GM23338 (cell line): ENCODE results near the gene NID2. TPM values are rescaled to one million over a fixed set of nuclear protein-coding genes. Genes with fewer than 3 reads are reported as not detected.

ENCODE experiments used
- ATAC-seq: fragments of 200-7000 bp; cut with Tn5 transposase; 3 replicates; pipeline ENCODE4 v1.9.1; 2020
- DNase-seq: peaks from one replicate; pipeline ENCODE4 v3.0.0-alpha.2; 2015; ENCODE audit warnings: low spot score
- H2AFZ ChIP-seq: fragments of 200-600 bp; sonication (generic); 2 replicates; pipeline ENCODE4 v1.8.0; 2016; ENCODE audit warnings: antibody characterized with exemption, mild to moderate bottlenecking, moderate library complexity
- H3F3A ChIP-seq: fragments of 200-600 bp; sonication (generic); replicated peaks from 2 replicates; pipeline ENCODE4 v1.8.0; 2017; ENCODE audit warnings: antibody characterized with exemption, mixed run types, low read depth
- H3K27ac ChIP-seq: fragments of 200-600 bp; sonication (generic); 2 replicates; pipeline ENCODE4 v1.6.1; 2016; ENCODE audit warnings: low read depth
- H3K27me3 ChIP-seq: fragments of 200-600 bp; sonication (generic); 2 replicates; pipeline ENCODE4 v1.8.0; 2016; ENCODE audit warnings: mild to moderate bottlenecking, mixed run types, moderate library complexity; ENCODE audit not compliant: insufficient read depth
- H3K36me3 ChIP-seq: fragments of 200-600 bp; sonication (generic); 2 replicates; pipeline ENCODE4 v1.8.0; 2016; ENCODE audit warnings: mild to moderate bottlenecking; ENCODE audit not compliant: insufficient read depth
- H3K4me1 ChIP-seq: fragments of 200-600 bp; sonication (generic); 2 replicates; pipeline ENCODE4 v1.8.0; 2016; ENCODE audit warnings: mild to moderate bottlenecking, moderate library complexity; ENCODE audit not compliant: insufficient read depth
- H3K4me2 ChIP-seq: fragments of 200-600 bp; sonication (generic); 2 replicates; pipeline ENCODE4 v1.7.1; 2017; ENCODE audit warnings: mixed run types
- H3K4me3 ChIP-seq: fragments of 200-600 bp; sonication (generic); 2 replicates; pipeline ENCODE4 v1.6.1; 2016; ENCODE audit warnings: mixed run types
- H3K79me2 ChIP-seq: fragments of 200-600 bp; sonication (generic); replicated peaks from 2 replicates; pipeline ENCODE4 v1.8.0; 2017; ENCODE audit warnings: mild to moderate bottlenecking; ENCODE audit not compliant: insufficient read depth
- H3K9me2 ChIP-seq: fragments of 200-600 bp; sonication (generic); 2 replicates; pipeline ENCODE4 v1.8.0; 2017; ENCODE audit not compliant: insufficient read depth
- H4K20me1 ChIP-seq: fragments of 200-600 bp; sonication (generic); replicated peaks from 2 replicates; pipeline ENCODE4 v1.8.0; 2017; ENCODE audit warnings: mild to moderate bottlenecking; ENCODE audit not compliant: insufficient read depth
- H3K27ac Mint-ChIP-seq: 2 replicates; pipeline ENCODE4 v1.8.0; 2020; ENCODE audit warnings: inconsistent platforms, mild to moderate bottlenecking, moderate library complexity, mixed read lengths
- H3K27me3 Mint-ChIP-seq: 3 replicates; pipeline ENCODE4 v1.8.0; 2022; ENCODE audit warnings: low read depth, mild to moderate bottlenecking, moderate library complexity, mixed read lengths, inconsistent platforms; ENCODE audit not compliant: insufficient read depth, poor library complexity
- H3K36me3 Mint-ChIP-seq: 3 replicates; pipeline ENCODE4 v1.8.0; 2021; ENCODE audit warnings: low read depth, mild to moderate bottlenecking, inconsistent platforms, moderate library complexity, mixed read lengths
- H3K4me1 Mint-ChIP-seq: 3 replicates; pipeline ENCODE4 v1.8.0; 2020; ENCODE audit warnings: mild to moderate bottlenecking, inconsistent platforms, mixed read lengths
- H3K4me3 Mint-ChIP-seq: 3 replicates; pipeline ENCODE4 v1.8.0; 2021; ENCODE audit warnings: moderate library complexity, mild to moderate bottlenecking, inconsistent platforms, mixed read lengths
- H3K9me3 Mint-ChIP-seq: 3 replicates; pipeline ENCODE4 v1.8.0; 2020; ENCODE audit warnings: moderate library complexity, mild to moderate bottlenecking, inconsistent platforms, mixed read lengths
- CREB1 ChIP-seq: fragments of 250-450 bp; sonication (Bioruptor Pico); IDR thresholded peaks from 2 replicates; pipeline ENCODE4 v1.5.0; 2020; ENCODE audit warnings: low read depth, mild to moderate bottlenecking, moderate library complexity
- EZH2 ChIP-seq: fragments of 200-600 bp; sonication (generic); IDR thresholded peaks from one replicate; pipeline ENCODE4 v1.8.0; 2017; ENCODE audit warnings: antibody characterized with exemption, mild to moderate bottlenecking, low read depth; ENCODE audit not compliant: unreplicated experiment
- EZH2phosphoT487 ChIP-seq: fragments of 200-600 bp; sonication (generic); IDR thresholded peaks from one replicate; pipeline ENCODE4 v1.8.1; 2018; ENCODE audit warnings: antibody characterized with exemption; ENCODE audit not compliant: unreplicated experiment
- NANOG ChIP-seq: IDR thresholded peaks from 2 replicates; pipeline ENCODE4 v1.6.1; 2016; ENCODE audit warnings: antibody characterized with exemption, borderline replicate concordance
- STAT1 ChIP-seq: IDR thresholded peaks from one replicate; pipeline ENCODE4 v1.6.1; 2016; ENCODE audit warnings: antibody characterized with exemption; ENCODE audit not compliant: unreplicated experiment
- ZNF331 ChIP-seq: fragments of 250-450 bp; sonication (Bioruptor Pico); IDR thresholded peaks from 2 replicates; pipeline ENCODE4 v1.5.0; 2020; ENCODE audit warnings: low read depth, mild to moderate bottlenecking, moderate library complexity
- polyA plus RNA-seq: library from polyadenylated mRNA; unstranded; fragments of >200 nt; fragmentation: Nextera tagmentation; extraction: Ambion mirVana; gene quantifications from 2 replicates; pipeline ENCODE4 v1.2.1, GENCODE V29; 2016
- total RNA-seq: library from RNA; depleted of rRNA; stranded (reverse); fragments of >200 nt; shearing (Covaris generic); gene quantifications from 2 replicates; pipeline ENCODE4 v1.2.3, GENCODE V29; 2014
- TF ChIP-seq, protein P1 (sequence below): fragments of 250-450 bp; sonication (Bioruptor Pico); IDR thresholded peaks from 2 replicates; pipeline ENCODE4 v1.5.0; 2020; ENCODE audit warnings: mild to moderate bottlenecking, moderate library complexity
- TF ChIP-seq, protein P2 (sequence below): IDR thresholded peaks from 2 replicates; pipeline ENCODE4 v1.6.1; 2016; ENCODE audit warnings: antibody characterized with exemption

NID2 gene
- total and polyA plus RNA-seq, 2 experiments from 2014 or later: 4.3 to 10.4 TPM

DNA sequence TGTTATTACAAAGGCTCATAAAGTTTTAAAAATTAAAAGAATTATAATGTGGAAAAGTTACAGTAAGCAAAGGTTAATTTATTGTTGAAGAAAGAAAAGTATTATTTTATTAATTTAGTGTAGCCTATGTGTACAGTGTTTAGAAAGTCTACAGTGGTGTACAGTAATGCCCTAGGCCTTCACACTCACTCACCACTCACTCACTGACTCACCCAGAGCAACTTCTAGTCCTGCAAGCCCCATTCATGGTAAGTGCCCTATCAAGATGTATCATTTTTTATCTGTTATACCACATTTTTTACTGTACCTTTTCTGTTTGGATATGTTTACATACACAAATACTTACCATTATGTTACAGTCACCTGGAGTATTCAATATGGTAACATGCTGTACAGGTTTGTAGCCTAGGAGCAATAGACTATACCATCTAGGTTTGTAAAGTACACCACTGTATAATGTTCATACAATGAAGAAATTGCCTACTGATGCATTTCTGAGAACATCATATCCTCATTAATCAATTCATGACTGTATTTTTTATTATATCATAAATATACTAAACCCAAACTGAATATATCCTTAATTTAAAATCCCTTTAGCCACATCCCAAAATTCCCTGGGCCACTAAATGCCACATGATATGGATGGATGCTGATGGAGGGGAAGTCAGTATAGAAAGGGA, 43.6 kb upstream of the NID2 start:
- Mint-ChIP-seq H3K27me3 (peaks cover 6% of the 10 kb centered on the region), H3K27ac (no peak overlapping the region), H3K36me3 (no peaks in the 10 kb centered on the region), H3K4me1 (no peaks in the 10 kb centered on the region), H3K9me3 (no peaks in the 10 kb centered on the region; the same call in 2 of the 3 replicates), H3K4me3 (no peak overlapping the region)
- Histone ChIP-seq H3K79me2 (no peaks in the 10 kb centered on the region), H3K4me2 (no peak overlapping the region), H3K27me3 (no peaks in the 10 kb centered on the region), H3K4me3 (no peak overlapping the region), H3K9me2 (peaks cover 17% of the 10 kb centered on the region; the same call in 1 of the 2 replicates), H2AFZ (no peak overlapping the region), H3F3A (no peaks in the 10 kb centered on the region), H4K20me1 (no peaks in the 10 kb centered on the region), H3K27ac (no peak overlapping the region), H3K36me3 (no peaks in the 10 kb centered on the region), H3K4me1 (no peaks in the 10 kb centered on the region)
- DNase-seq: no peak
- no peak for ATAC-seq
- TF ChIP-seq EZH2: no peak
- no peak for TF ChIP-seq STAT1

DNA sequence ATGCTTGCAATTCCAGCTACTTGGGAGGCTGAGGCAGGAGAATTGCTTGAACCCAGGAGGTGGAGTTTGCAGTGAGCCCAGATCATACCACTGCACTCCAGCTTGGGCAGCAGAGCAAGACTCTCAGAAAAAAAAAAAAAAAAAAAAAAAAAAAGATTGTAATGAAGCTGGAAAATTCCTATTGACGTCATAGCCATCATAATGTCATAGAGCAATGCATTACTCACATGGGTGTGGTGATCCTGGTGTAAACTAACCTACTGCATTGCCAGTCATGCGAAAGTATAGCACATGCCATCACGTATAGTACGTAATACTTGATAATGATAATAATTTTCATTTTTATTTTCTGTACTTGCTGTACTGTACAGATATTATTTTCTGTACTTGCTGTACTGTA, 42.7 kb upstream of the NID2 start:
- H3K79me2 ChIP-seq: no peaks in the 10 kb centered on the region
- H3K27me3 ChIP-seq: no peaks in the 10 kb centered on the region
- no peaks in the 10 kb centered on the region for H3K9me3 Mint-ChIP-seq
- H3K4me3 ChIP-seq: no peak overlapping the region
- ATAC-seq: no peak
- no peak overlapping the region for H3K27ac Mint-ChIP-seq
- no peak overlapping the region for H3K4me3 Mint-ChIP-seq
- H4K20me1 ChIP-seq: no peaks in the 10 kb centered on the region
- H3K36me3 Mint-ChIP-seq: no peaks in the 10 kb centered on the region
- no peak overlapping the region for H3K27ac ChIP-seq
- H3K9me2 ChIP-seq: peaks cover 17% of the 10 kb centered on the region; the same call in 1 of the 2 replicates
- H2AFZ ChIP-seq: no peak overlapping the region
- H3K4me1 ChIP-seq: no peaks in the 10 kb centered on the region
- H3K4me1 Mint-ChIP-seq: no peaks in the 10 kb centered on the region
- TF ChIP-seq NANOG: no peak
- TF ChIP-seq ZNF331: no peak
- H3F3A ChIP-seq: no peaks in the 10 kb centered on the region
- H3K36me3 ChIP-seq: no peaks in the 10 kb centered on the region
- no peak overlapping the region for H3K4me2 ChIP-seq
- H3K27me3 Mint-ChIP-seq: peaks cover 6% of the 10 kb centered on the region
- DNase-seq: no peak

DNA sequence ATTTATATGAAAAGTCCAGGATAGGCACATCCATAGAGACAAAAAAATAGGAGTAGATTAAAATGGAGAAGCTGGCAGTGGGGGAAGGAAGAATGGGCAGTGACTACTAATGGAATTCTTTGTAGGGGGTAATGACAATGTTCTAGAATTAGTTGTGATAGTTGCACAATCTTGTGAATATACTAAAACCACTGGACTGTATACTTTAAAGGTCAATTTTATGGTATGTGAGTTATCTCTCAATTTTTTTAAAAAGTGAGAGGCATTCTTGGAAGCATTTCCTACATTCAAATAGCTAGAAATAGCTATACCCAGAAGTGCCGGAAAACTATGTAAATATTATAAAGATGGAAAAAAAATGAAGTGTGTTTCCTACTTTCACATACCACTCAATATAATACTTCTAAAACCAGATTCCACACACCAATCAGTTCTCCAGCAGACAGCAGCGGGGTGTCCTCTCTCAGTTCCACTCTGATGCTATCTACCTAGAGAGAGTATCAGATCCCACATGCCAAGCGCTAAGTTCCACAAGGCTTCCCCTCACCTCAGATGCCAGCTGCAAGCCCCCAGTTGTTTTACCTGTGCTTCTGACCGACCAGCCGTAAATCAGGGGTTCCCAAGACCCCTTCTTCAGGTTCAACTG, 41.7 kb upstream of the NID2 start:
- Histone ChIP-seq H4K20me1 (no peaks in the 10 kb centered on the region), H3K36me3 (no peaks in the 10 kb centered on the region), H3F3A (no peaks in the 10 kb centered on the region), H3K27ac (no peak overlapping the region), H3K27me3 (no peaks in the 10 kb centered on the region), H3K79me2 (no peaks in the 10 kb centered on the region), H3K9me2 (peaks cover 16% of the 10 kb centered on the region; the same call in 1 of the 2 replicates), H3K4me2 (no peak overlapping the region), H3K4me3 (no peak overlapping the region), H3K4me1 (no peaks in the 10 kb centered on the region), H2AFZ (peak overlapping the region; percentile 90)
- no peak overlapping the region for H3K27ac Mint-ChIP-seq
- H3K27me3 Mint-ChIP-seq: peaks cover 6% of the 10 kb centered on the region
- H3K4me1 Mint-ChIP-seq: no peaks in the 10 kb centered on the region
- no peak for ATAC-seq
- no peak for DNase-seq
- H3K4me3 Mint-ChIP-seq: no peak overlapping the region
- H3K36me3 Mint-ChIP-seq: no peaks in the 10 kb centered on the region
- H3K9me3 Mint-ChIP-seq: no peaks in the 10 kb centered on the region
- no peak for TF ChIP-seq STAT1
- no peak for TF ChIP-seq EZH2phosphoT487
- no peak for TF ChIP-seq CREB1
- no peak for TF ChIP-seq ZNF331
- TF ChIP-seq NANOG: no peak
- TF ChIP-seq, protein P1, sequence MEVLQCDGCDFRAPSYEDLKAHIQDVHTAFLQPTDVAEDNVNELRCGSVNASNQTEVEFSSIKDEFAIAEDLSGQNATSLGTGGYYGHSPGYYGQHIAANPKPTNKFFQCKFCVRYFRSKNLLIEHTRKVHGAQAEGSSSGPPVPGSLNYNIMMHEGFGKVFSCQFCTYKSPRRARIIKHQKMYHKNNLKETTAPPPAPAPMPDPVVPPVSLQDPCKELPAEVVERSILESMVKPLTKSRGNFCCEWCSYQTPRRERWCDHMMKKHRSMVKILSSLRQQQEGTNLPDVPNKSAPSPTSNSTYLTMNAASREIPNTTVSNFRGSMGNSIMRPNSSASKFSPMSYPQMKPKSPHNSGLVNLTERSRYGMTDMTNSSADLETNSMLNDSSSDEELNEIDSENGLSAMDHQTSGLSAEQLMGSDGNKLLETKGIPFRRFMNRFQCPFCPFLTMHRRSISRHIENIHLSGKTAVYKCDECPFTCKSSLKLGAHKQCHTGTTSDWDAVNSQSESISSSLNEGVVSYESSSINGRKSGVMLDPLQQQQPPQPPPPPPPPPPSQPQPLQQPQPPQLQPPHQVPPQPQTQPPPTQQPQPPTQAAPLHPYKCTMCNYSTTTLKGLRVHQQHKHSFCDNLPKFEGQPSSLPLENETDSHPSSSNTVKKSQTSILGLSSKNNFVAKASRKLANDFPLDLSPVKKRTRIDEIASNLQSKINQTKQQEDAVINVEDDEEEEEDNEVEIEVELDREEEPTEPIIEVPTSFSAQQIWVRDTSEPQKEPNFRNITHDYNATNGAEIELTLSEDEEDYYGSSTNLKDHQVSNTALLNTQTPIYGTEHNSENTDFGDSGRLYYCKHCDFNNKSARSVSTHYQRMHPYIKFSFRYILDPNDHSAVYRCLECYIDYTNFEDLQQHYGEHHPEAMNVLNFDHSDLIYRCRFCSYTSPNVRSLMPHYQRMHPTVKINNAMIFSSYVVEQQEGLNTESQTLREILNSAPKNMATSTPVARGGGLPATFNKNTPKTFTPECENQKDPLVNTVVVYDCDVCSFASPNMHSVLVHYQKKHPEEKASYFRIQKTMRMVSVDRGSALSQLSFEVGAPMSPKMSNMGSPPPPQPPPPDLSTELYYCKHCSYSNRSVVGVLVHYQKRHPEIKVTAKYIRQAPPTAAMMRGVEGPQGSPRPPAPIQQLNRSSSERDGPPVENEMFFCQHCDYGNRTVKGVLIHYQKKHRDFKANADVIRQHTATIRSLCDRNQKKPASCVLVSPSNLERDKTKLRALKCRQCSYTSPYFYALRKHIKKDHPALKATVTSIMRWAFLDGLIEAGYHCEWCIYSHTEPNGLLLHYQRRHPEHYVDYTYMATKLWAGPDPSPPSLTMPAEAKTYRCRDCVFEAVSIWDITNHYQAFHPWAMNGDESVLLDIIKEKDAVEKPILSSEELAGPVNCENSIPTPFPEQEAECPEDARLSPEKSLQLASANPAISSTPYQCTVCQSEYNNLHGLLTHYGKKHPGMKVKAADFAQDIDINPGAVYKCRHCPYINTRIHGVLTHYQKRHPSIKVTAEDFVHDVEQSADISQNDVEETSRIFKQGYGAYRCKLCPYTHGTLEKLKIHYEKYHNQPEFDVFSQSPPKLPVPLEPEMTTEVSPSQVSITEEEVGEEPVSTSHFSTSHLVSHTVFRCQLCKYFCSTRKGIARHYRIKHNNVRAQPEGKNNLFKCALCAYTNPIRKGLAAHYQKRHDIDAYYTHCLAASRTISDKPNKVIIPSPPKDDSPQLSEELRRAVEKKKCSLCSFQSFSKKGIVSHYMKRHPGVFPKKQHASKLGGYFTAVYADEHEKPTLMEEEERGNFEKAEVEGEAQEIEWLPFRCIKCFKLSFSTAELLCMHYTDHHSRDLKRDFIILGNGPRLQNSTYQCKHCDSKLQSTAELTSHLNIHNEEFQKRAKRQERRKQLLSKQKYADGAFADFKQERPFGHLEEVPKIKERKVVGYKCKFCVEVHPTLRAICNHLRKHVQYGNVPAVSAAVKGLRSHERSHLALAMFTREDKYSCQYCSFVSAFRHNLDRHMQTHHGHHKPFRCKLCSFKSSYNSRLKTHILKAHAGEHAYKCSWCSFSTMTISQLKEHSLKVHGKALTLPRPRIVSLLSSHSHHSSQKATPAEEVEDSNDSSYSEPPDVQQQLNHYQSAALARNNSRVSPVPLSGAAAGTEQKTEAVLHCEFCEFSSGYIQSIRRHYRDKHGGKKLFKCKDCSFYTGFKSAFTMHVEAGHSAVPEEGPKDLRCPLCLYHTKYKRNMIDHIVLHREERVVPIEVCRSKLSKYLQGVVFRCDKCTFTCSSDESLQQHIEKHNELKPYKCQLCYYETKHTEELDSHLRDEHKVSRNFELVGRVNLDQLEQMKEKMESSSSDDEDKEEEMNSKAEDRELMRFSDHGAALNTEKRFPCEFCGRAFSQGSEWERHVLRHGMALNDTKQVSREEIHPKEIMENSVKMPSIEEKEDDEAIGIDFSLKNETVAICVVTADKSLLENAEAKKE (CRISPR knock-in tag): no peak
- TF ChIP-seq, protein P2, sequence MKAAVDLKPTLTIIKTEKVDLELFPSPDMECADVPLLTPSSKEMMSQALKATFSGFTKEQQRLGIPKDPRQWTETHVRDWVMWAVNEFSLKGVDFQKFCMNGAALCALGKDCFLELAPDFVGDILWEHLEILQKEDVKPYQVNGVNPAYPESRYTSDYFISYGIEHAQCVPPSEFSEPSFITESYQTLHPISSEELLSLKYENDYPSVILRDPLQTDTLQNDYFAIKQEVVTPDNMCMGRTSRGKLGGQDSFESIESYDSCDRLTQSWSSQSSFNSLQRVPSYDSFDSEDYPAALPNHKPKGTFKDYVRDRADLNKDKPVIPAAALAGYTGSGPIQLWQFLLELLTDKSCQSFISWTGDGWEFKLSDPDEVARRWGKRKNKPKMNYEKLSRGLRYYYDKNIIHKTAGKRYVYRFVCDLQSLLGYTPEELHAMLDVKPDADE: no peak
